Activated CD4-positive, alpha-beta memory T cell treated with anti-CD3 and anti-CD28 coated beads, Interleukin-2, amount 10 ng/mL, durations not matched to agents 7 days and 5 days (primary cell): ENCODE results near the gene UBE4A. TPM values are rescaled to one million over a fixed set of nuclear protein-coding genes. Genes with fewer than 3 reads are reported as not detected.

Experiments used
- CTCF ChIA-PET: fragments of 350-600 bp; sonication (Branson Sonifier 250); formaldehyde crosslinking; loops from one replicate; lab custom pipeline; 2021; ENCODE audit warnings: antibody characterized with exemption, inconsistent platforms; lab: Charles Lee
- POLR2A ChIA-PET: fragments of 350-600 bp; sonication (Branson Sonifier 250); formaldehyde crosslinking; loops from one replicate; lab custom pipeline; 2021; ENCODE audit warnings: antibody characterized with exemption; lab: Charles Lee
- DNase-seq: peaks from one replicate; pipeline ENCODE4 v3.0.0-alpha.2; 2020
- H3K27ac Mint-ChIP-seq: one replicate; pipeline ENCODE4 v1.8.0; 2021; ENCODE audit warnings: mild to moderate bottlenecking, mixed read lengths
- H3K27me3 Mint-ChIP-seq: one replicate; pipeline ENCODE4 v1.8.0; 2021; ENCODE audit warnings: mixed read lengths
- H3K36me3 Mint-ChIP-seq: one replicate; pipeline ENCODE4 v1.8.0; 2021; ENCODE audit warnings: low read depth, mixed read lengths
- H3K4me1 Mint-ChIP-seq: one replicate; pipeline ENCODE4 v1.8.0; 2021; ENCODE audit warnings: mixed read lengths
- H3K4me3 Mint-ChIP-seq: one replicate; pipeline ENCODE4 v1.8.0; 2021; ENCODE audit warnings: mild to moderate bottlenecking, mixed read lengths
- H3K9me3 Mint-ChIP-seq: one replicate; pipeline ENCODE4 v1.8.0; 2021; ENCODE audit warnings: mixed read lengths
- total RNA-seq, 2 experiments: library from RNA; stranded (reverse); gene quantifications; one replicate each; pipeline ENCODE4 v1.2.3, GENCODE V29; 2021

The UBE4A gene
- total RNA-seq, 2 experiments from 2014 or later = 42.1 to 44.1 TPM

DNA sequence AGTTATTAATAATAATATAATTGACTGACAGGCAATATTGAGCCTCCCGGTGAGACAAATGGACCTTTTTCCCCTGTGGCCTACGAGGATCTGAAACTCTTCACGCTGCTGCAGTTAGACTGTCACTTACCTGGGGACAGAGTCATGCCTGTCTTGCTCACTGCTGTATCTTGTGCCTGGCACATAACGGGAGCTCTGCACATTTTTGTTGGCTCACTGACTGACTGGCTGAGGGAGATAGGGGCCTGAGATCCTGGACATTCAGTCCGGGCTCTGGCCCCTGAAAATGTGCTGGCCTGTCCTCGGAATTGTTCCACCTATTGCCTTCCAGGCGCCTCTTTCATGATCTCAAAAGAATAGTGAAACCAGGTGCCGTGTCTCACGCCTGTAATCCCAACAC, 16.2 kb upstream of the UBE4A start:
- peaks cover 66% of the 10 kb centered on the region for H3K4me1 Mint-ChIP-seq
- peaks cover 67% of the 10 kb centered on the region for H3K36me3 Mint-ChIP-seq
- no peaks in the 10 kb centered on the region for H3K27me3 Mint-ChIP-seq
- H3K27ac Mint-ChIP-seq = peak overlapping the region; percentile 99
- no peak for DNase-seq
- ChIA-PET POLR2A (interaction anchor here (1.2 to 7.2 kb wide), 13 partner anchors 8 to 145 kb away, joined by 3 to 42 read pairs (median 10); partner anchors contain the start of genes JAML, KMT2A, MPZL3 and UBE4A), CTCF (interaction anchor here (1.0 to 7.5 kb wide), 7 partner anchors 31 to 144 kb away, joined by 3 to 73 read pairs (median 12); partner anchors contain the start of gene CD3E)
- H3K9me3 Mint-ChIP-seq = no peaks in the 10 kb centered on the region
- peak overlapping the region; percentile 89 for H3K4me3 Mint-ChIP-seq

DNA sequence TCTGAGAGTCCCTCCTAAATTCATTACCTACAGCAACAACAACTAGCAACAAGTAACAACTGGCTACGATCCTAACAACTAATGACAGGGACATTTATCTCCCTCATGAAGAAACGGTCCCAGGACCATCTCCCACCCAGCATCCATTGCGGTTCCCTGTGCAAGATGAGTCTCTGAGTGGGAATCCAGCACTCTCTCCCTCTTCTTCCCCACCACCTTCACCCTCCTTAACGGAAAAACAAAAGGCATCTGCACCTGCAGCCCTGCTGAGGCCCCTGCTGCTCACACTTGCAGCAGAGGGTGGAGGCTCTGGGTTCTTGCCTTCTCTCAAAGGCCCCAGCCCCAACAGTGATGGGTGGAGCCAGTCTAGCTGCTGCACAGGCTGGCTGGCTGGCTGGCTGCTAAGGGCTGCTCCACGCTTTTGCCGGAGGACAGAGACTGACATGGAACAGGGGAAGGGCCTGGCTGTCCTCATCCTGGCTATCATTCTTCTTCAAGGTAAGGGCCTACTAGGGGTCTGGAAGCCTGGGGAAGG, 15.4 kb upstream of the UBE4A start, which contains the start of gene CD3G:
TSS of gene CD3G (plus strand) at position 364 of the 535 bp plus-strand sequence. CDS start at position 444, 80 bp downstream.
- peak; percentile 80 for DNase-seq
- peak within 1 kb of the TSS; percentile 99 for H3K27ac Mint-ChIP-seq
- ChIA-PET POLR2A (interaction anchor here (1.2 to 7.2 kb wide), 9 partner anchors 9 to 447 kb away, joined by 3 to 42 read pairs (median 10); partner anchors contain the start of genes DDX6, JAML, MPZL3 and UBE4A), CTCF (interaction anchor here (0.7 to 7.5 kb wide), 5 partner anchors 39 to 145 kb away, joined by 3 to 73 read pairs (median 13); partner anchors contain the start of gene CD3E)
- H3K4me1 Mint-ChIP-seq = peaks cover 66% of the 10 kb centered on the region
- peak within 1 kb of the TSS; percentile 89 for H3K4me3 Mint-ChIP-seq
- H3K9me3 Mint-ChIP-seq = no peaks in the 10 kb centered on the region
- H3K27me3 Mint-ChIP-seq = no peaks in the 10 kb centered on the region
- H3K36me3 Mint-ChIP-seq = peaks cover 67% of the 10 kb centered on the region

GRCh38 chr11:118349475-118349874, 9.9 kb upstream of the UBE4A start:
- ChIA-PET POLR2A (interaction anchor here (1.0 to 3.6 kb wide), 2 partner anchors 11 to 36 kb away, joined by 3 to 18 read pairs; no protein-coding TSS in a partner anchor), CTCF (interaction anchor here (1.4 kb wide), 1 partner anchor 151 kb away, joined by 6 read pairs; no protein-coding TSS in a partner anchor)
- Mint-ChIP-seq H3K27me3 (no peaks in the 10 kb centered on the region), H3K9me3 (no peaks in the 10 kb centered on the region), H3K27ac (no peak overlapping the region), H3K4me3 (no peak overlapping the region), H3K36me3 (peaks cover 73% of the 10 kb centered on the region), H3K4me1 (peaks cover 48% of the 10 kb centered on the region)
- DNase-seq = no peak

- H3K27ac Mint-ChIP-seq = peak overlapping the region; percentile 51
- no peaks in the 10 kb centered on the region for H3K27me3 Mint-ChIP-seq
- H3K9me3 Mint-ChIP-seq = no peaks in the 10 kb centered on the region
- H3K4me3 Mint-ChIP-seq = no peak overlapping the region
- ChIA-PET CTCF (interaction anchor here (0.6 to 4.4 kb wide), 14 partner anchors 8 to 210 kb away, joined by 3 to 25 read pairs (median 4); partner anchors contain the start of genes CD3D and CD3E), POLR2A (interaction anchor here (0.9 to 2.0 kb wide), 5 partner anchors 10 to 49 kb away, joined by 3 to 8 read pairs (median 6); partner anchors contain the start of genes CD3D and CD3E)
- no peak for DNase-seq
- H3K4me1 Mint-ChIP-seq = peaks cover 20% of the 10 kb centered on the region
- H3K36me3 Mint-ChIP-seq = peaks cover 51% of the 10 kb centered on the region
Measured at GRCh38 chr11:118353084-118353710, 6.2 kb upstream of the UBE4A start.

- H3K27me3 Mint-ChIP-seq = no peaks in the 10 kb centered on the region
- H3K27ac Mint-ChIP-seq = no peak overlapping the region
- DNase-seq = no peak
- peaks cover 43% of the 10 kb centered on the region for H3K4me1 Mint-ChIP-seq
- ChIA-PET CTCF (interaction anchor here (1.8 kb wide), 1 partner anchor 62 kb away, joined by 7 read pairs; no protein-coding TSS in a partner anchor), POLR2A (no interaction called here)
- no peaks in the 10 kb centered on the region for H3K9me3 Mint-ChIP-seq
- H3K4me3 Mint-ChIP-seq = no peak overlapping the region
- H3K36me3 Mint-ChIP-seq = peaks cover 21% of the 10 kb centered on the region
Measured at GRCh38 chr11:118358071-118358470, 1.3 kb upstream of the UBE4A start.

GRCh38 chr11:118364956-118365615, 5.7 kb downstream of the UBE4A start:
- H3K9me3 Mint-ChIP-seq = no peaks in the 10 kb centered on the region
- H3K4me3 Mint-ChIP-seq = no peak overlapping the region
- no peak overlapping the region for H3K27ac Mint-ChIP-seq
- CTCF ChIA-PET = interaction anchor here (0.8 to 1.3 kb wide), 6 partner anchors 33 to 220 kb away, joined by 3 to 5 read pairs (median 4); no protein-coding TSS in a partner anchor
- POLR2A ChIA-PET = interaction anchor here (0.8 to 1.4 kb wide), 3 partner anchors 9 to 23 kb away, joined by 3 to 4 read pairs (median 3); partner anchors contain the start of gene CD3D
- peaks cover 33% of the 10 kb centered on the region for H3K4me1 Mint-ChIP-seq
- peaks cover 56% of the 10 kb centered on the region for H3K36me3 Mint-ChIP-seq
- DNase-seq = no peak
- no peaks in the 10 kb centered on the region for H3K27me3 Mint-ChIP-seq

DNA sequence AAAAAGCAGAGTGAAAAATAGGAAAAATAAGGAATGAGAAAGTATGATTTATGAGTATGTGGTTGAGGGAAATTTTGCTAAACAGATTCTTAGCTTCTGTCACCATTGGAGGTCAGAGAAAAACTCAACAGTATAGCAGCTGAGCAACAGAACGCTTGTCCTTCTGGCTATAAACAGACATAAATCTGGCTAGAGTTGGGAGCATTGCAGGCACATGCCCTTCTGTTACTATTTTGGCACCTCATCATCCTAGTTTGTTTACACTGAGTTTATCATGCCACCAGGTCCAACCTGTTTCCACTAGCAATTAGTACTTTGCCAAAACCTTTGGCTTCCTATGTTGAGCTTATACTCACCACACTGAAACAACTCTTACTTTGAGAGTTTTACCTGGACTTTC, 6.9 kb downstream of the UBE4A start:
- H3K36me3 Mint-ChIP-seq = peaks cover 66% of the 10 kb centered on the region
- DNase-seq = no peak
- H3K27me3 Mint-ChIP-seq = no peaks in the 10 kb centered on the region
- peaks cover 23% of the 10 kb centered on the region for H3K4me1 Mint-ChIP-seq
- no peak overlapping the region for H3K4me3 Mint-ChIP-seq
- no peak overlapping the region for H3K27ac Mint-ChIP-seq
- CTCF ChIA-PET = interaction anchor here (1.1 kb wide), 1 partner anchor 221 kb away, joined by 3 read pairs; no protein-coding TSS in a partner anchor
- no peaks in the 10 kb centered on the region for H3K9me3 Mint-ChIP-seq
- POLR2A ChIA-PET = no interaction called here

DNA sequence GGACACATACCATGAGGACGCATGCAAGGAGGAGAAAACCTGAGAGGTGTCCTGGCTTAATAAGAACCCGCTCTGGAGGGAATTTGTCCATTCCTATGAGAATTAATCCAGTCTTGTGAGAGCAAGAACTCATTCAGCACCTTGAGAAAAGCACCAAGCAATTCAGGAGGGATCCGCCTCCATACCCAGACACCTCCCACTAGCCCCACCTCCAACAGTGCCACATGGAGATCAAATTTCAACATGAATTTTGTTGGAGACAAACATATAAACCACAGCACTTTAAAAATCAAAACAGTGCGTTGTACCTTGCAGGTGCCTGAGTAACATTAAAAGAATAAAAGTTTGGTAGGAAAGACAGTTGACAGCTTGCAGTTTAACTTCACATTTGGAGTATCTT, 11.4 kb downstream of the UBE4A start:
- H3K27me3 Mint-ChIP-seq = no peaks in the 10 kb centered on the region
- H3K4me1 Mint-ChIP-seq = peaks cover 4% of the 10 kb centered on the region
- no peak for DNase-seq
- no peak overlapping the region for H3K4me3 Mint-ChIP-seq
- H3K27ac Mint-ChIP-seq = no peak overlapping the region
- peaks cover 81% of the 10 kb centered on the region for H3K36me3 Mint-ChIP-seq
- CTCF ChIA-PET = interaction anchor here (0.6 kb wide), 1 partner anchor 172 kb away, joined by 4 read pairs; no protein-coding TSS in a partner anchor
- POLR2A ChIA-PET = no interaction called here
- no peaks in the 10 kb centered on the region for H3K9me3 Mint-ChIP-seq

DNA sequence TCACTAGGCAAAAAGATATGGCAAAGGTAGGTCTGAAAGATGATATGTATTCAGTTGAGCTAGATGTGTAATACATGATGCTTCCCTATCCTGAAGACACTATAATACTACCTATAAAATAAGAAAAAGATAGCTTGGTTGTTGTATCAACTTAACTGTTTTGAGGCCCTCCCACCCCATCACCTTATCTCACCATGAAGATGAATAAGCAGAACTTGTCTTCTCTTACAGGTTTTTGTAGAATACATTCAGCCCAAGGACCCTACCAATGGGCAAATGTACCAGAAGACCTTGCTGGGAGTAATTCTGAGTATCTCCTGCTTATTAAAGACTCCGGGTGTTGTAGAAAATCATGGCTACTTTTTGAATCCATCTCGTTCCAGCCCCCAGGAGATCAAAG, 13.9 kb downstream of the UBE4A start:
- DNase-seq = no peak
- Mint-ChIP-seq H3K4me1 (peaks cover 8% of the 10 kb centered on the region), H3K27me3 (no peaks in the 10 kb centered on the region), H3K9me3 (no peaks in the 10 kb centered on the region), H3K4me3 (no peak overlapping the region), H3K36me3 (peaks cover 84% of the 10 kb centered on the region), H3K27ac (no peak overlapping the region)
- ChIA-PET POLR2A (interaction anchor here (1.1 kb wide), 2 partner anchors 9 to 12 kb away, joined by 3 read pairs; no protein-coding TSS in a partner anchor), CTCF (interaction anchor here (0.7 to 2.9 kb wide), 3 partner anchors 13 to 202 kb away, joined by 3 to 7 read pairs (median 6); no protein-coding TSS in a partner anchor)

GRCh38 chr11:118373871-118374270, 14.5 kb downstream of the UBE4A start:
- no peak overlapping the region for H3K4me3 Mint-ChIP-seq
- no peaks in the 10 kb centered on the region for H3K9me3 Mint-ChIP-seq
- H3K27ac Mint-ChIP-seq = no peak overlapping the region
- peaks cover 82% of the 10 kb centered on the region for H3K36me3 Mint-ChIP-seq
- ChIA-PET POLR2A (interaction anchor here (1.1 kb wide), 3 partner anchors 9 to 11 kb away, joined by 3 read pairs; no protein-coding TSS in a partner anchor), CTCF (interaction anchor here (1.4 to 2.9 kb wide), 2 partner anchors 114 to 175 kb away, joined by 4 to 7 read pairs; no protein-coding TSS in a partner anchor)
- no peak for DNase-seq
- no peaks in the 10 kb centered on the region for H3K27me3 Mint-ChIP-seq
- H3K4me1 Mint-ChIP-seq = peaks cover 8% of the 10 kb centered on the region

DNA sequence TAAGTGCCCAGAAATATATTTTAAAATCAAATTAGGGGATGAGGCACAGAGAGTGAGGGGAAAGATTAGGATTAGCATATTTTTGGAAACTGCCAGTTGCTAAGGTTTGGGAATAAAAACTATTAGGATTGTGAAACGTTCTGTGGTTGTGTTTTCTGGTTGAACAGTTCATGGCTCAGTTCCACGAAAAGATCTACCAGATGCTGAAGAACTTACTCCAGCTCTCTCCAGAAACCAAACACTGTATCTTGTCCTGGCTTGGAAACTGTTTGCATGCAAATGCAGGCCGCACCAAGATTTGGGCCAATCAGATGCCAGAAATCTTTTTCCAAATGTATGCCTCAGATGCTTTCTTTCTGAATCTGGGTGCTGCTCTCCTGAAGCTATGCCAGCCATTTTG, 15.3 kb downstream of the UBE4A start:
- Mint-ChIP-seq H3K36me3 (peaks cover 81% of the 10 kb centered on the region), H3K27ac (no peak overlapping the region), H3K27me3 (no peaks in the 10 kb centered on the region), H3K4me1 (peaks cover 8% of the 10 kb centered on the region), H3K9me3 (no peaks in the 10 kb centered on the region), H3K4me3 (no peak overlapping the region)
- DNase-seq = no peak
- ChIA-PET CTCF (interaction anchor here (0.7 to 1.4 kb wide), 3 partner anchors 11 to 176 kb away, joined by 3 to 4 read pairs (median 3); no protein-coding TSS in a partner anchor), POLR2A (interaction anchor here (1.0 to 1.1 kb wide), 2 partner anchors 12 to 13 kb away, joined by 3 read pairs; no protein-coding TSS in a partner anchor)

DNA sequence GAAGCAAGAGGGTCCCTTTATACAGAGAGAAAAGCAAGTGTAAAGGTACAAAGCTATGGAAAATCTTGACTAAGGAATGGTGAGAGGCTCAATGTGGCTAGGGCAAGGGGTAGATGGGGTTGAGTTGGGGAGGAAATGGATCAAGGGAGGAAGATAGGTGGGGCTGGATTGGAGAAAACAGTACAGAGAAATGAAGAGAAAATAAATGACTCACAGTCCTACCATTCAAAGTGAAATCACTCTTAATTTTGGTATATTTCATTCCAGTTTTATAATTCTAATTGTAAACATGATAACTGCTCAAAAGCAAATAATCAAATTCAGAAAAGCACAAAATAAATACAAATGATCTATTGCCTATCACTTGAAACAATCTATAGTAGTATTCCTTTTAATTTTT, 16.6 kb downstream of the UBE4A start:
- Mint-ChIP-seq H3K9me3 (no peaks in the 10 kb centered on the region), H3K4me1 (peaks cover 8% of the 10 kb centered on the region), H3K36me3 (peaks cover 73% of the 10 kb centered on the region), H3K27me3 (no peaks in the 10 kb centered on the region), H3K4me3 (no peak overlapping the region), H3K27ac (peak overlapping the region; percentile 0)
- DNase-seq = no peak
- ChIA-PET CTCF (interaction anchor here (1.3 kb wide), 1 partner anchor 178 kb away, joined by 3 read pairs; no protein-coding TSS in a partner anchor), POLR2A (interaction anchor here (0.8 to 1.1 kb wide), 3 partner anchors 14 to 96 kb away, joined by 3 read pairs; partner anchors contain the start of gene CD3E)
